Measurements from ENCODE around the gene ZNF451.

ZNF451 gene

GRCh38 chr6:57097596-57097995 lies 7.6 kb downstream of the ZNF451 start:
- DNase-seq: no peak

- no peak for DNase-seq
Measured at GRCh38 chr6:57102976-57103375, 13.0 kb downstream of the ZNF451 start.

GRCh38 chr6:57104336-57104735 lies 14.3 kb downstream of the ZNF451 start:
- DNase-seq: no peak

- no peak for DNase-seq
Measured at GRCh38 chr6:57106990-57107389, 17.0 kb downstream of the ZNF451 start.

- DNase-seq: no peak
Measured at GRCh38 chr6:57108691-57109090, 18.7 kb downstream of the ZNF451 start.

- DNase-seq: no peak
Measured at GRCh38 chr6:57109880-57110279, 19.9 kb downstream of the ZNF451 start.

GRCh38 chr6:57113105-57113504 lies 23.1 kb downstream of the ZNF451 start:
- no peak for DNase-seq

- DNase-seq: no peak
Measured at GRCh38 chr6:57116776-57117175, 26.8 kb downstream of the ZNF451 start.

GRCh38 chr6:57117796-57118195 lies 27.8 kb downstream of the ZNF451 start:
- no peak for DNase-seq

GRCh38 chr6:57123111-57123510 lies 33.1 kb downstream of the ZNF451 start:
- no peak for DNase-seq

- DNase-seq: no peak
Measured at GRCh38 chr6:57127763-57128162, 37.8 kb downstream of the ZNF451 start.

- no peak for DNase-seq
Measured at GRCh38 chr6:57130661-57131177, 40.7 kb downstream of the ZNF451 start.

- no peak for DNase-seq
Measured at GRCh38 chr6:57134954-57135353, 45.0 kb downstream of the ZNF451 start.

GRCh38 chr6:57135885-57136284 lies 45.9 kb downstream of the ZNF451 start:
- DNase-seq: no peak

- no peak for DNase-seq
Measured at GRCh38 chr6:57137350-57137749, 47.4 kb downstream of the ZNF451 start.

- no peak for DNase-seq
Measured at GRCh38 chr6:57138026-57138425, 48.0 kb downstream of the ZNF451 start.

- no peak for DNase-seq
Measured at GRCh38 chr6:57141451-57142177, 51.6 kb downstream of the ZNF451 start.

- DNase-seq: no peak
Measured at GRCh38 chr6:57142178-57142525, 52.2 kb downstream of the ZNF451 start.

GRCh38 chr6:57143690-57144089 lies 53.7 kb downstream of the ZNF451 start:
- DNase-seq: no peak

GRCh38 chr6:57147401-57147800 lies 57.4 kb downstream of the ZNF451 start:
- no peak for DNase-seq

GRCh38 chr6:57147955-57148858 lies 58.2 kb downstream of the ZNF451 start:
- no peak for DNase-seq

- DNase-seq: no peak
Measured at GRCh38 chr6:57158658-57159057, 68.7 kb downstream of the ZNF451 start.

- no peak for DNase-seq
Measured at GRCh38 chr6:57159127-57159526, 69.1 kb downstream of the ZNF451 start.

GRCh38 chr6:57162028-57162427 lies 72.0 kb downstream of the ZNF451 start:
- DNase-seq: no peak

Data from activated CD4-positive, alpha-beta T cell treated with anti-CD3 and anti-CD28 coated beads, Interleukin-2, amount 50 U/mL, for 1 hour (primary cell).